Measurements from ENCODE around the gene MFRP. TPM values are rescaled to one million over a fixed set of nuclear protein-coding genes. Genes with fewer than 3 reads are reported as not detected.

MFRP gene
- total RNA-seq, 1 experiment from 2014 or later: not detected

DNA sequence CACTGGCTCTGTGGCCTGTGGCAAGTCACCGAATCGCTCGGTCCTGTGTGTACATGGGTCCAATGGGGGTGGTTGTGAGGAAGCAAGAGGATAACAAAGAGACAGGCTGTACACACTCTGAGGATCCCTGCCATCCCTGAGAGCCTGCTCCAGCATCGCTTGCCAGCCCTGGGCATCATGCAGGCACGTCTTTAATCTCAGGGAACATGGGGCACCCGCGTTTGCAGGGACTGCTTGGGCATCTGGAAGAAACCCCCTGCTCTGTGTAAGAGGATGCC, 4.5 kb downstream of the MFRP start:
- peaks cover 25% of the 10 kb centered on the region for H3K27me3 Mint-ChIP-seq (ENCODE audit: insufficient read depth, unreplicated experiment)
- BruUV-seq (replicated peaks): no TSS peak
- no peak overlapping the region for H3K4me3 Mint-ChIP-seq (ENCODE audit: unreplicated experiment)
- H3K9me3 Mint-ChIP-seq (ENCODE audit: unreplicated experiment): no peaks in the 10 kb centered on the region
- DNase-seq (ENCODE audit: unreplicated experiment): no peak
- intact Hi-C loops (cut with micrococcal nuclease): no loop called here
- H3K36me3 Mint-ChIP-seq (ENCODE audit: insufficient read depth, unreplicated experiment): no peaks in the 10 kb centered on the region
- H3K27ac Mint-ChIP-seq (ENCODE audit: low read depth, unreplicated experiment): no peak overlapping the region
- POLR2A ChIA-PET: no interaction called here
- TF ChIP-seq, protein P1, sequence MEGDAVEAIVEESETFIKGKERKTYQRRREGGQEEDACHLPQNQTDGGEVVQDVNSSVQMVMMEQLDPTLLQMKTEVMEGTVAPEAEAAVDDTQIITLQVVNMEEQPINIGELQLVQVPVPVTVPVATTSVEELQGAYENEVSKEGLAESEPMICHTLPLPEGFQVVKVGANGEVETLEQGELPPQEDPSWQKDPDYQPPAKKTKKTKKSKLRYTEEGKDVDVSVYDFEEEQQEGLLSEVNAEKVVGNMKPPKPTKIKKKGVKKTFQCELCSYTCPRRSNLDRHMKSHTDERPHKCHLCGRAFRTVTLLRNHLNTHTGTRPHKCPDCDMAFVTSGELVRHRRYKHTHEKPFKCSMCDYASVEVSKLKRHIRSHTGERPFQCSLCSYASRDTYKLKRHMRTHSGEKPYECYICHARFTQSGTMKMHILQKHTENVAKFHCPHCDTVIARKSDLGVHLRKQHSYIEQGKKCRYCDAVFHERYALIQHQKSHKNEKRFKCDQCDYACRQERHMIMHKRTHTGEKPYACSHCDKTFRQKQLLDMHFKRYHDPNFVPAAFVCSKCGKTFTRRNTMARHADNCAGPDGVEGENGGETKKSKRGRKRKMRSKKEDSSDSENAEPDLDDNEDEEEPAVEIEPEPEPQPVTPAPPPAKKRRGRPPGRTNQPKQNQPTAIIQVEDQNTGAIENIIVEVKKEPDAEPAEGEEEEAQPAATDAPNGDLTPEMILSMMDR (IDR thresholded peaks at IDR 0.05; ENCODE audit: unreplicated experiment): no peak
- peaks cover 16% of the 10 kb centered on the region for H3K4me1 Mint-ChIP-seq (ENCODE audit: insufficient read depth, unreplicated experiment)
- CTCF ChIA-PET: interaction anchor here (0.6 to 1.3 kb wide), 3 partner anchors 15 to 249 kb away, joined by 3 read pairs; no protein-coding TSS in a partner anchor

DNA sequence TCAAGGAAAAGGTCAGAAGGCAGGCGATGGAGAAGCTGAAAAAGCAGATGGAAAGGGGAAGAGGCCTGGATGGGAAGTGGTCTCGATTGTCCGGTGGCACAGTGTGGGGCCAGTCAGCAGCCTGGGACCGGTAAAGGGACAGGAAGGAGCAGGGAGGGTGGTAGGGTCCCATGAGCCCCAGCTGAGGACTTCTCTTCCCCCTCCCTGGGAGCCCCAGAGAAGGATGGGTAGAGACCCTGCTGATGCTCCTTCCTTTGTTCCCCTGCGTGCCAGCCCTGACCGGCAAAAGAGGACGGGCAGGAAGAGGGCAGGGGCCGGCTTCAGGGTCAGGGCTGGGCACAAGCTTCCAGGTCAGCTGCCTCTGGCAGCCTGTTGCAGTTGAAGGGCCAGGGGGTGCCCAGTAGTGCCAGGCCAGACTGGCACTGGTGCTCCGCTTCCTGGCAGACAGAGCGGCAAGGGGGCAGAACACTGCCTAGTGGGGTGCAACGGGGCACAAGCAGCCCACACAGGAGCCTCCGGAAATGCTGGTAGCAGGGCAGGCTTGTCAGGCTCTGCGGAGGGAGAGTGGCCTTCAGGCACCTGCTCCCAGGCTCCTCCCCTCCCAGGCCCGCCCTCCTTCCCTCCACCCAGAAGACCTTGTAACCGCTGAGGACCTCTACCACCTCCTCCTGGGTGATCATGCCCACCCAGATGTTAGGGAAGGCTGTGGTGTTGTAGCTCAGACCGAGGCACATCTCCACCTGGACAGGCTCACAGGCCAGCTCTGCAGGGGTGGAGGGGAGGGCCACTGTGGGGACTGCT, 5.1 kb downstream of the MFRP start:
- Mint-ChIP-seq H3K4me3 (ENCODE audit: unreplicated experiment) (no peak overlapping the region), H3K27me3 (ENCODE audit: insufficient read depth, unreplicated experiment) (peaks cover 20% of the 10 kb centered on the region), H3K36me3 (ENCODE audit: insufficient read depth, unreplicated experiment) (no peaks in the 10 kb centered on the region), H3K27ac (ENCODE audit: low read depth, unreplicated experiment) (no peak overlapping the region), H3K4me1 (ENCODE audit: insufficient read depth, unreplicated experiment) (peaks cover 21% of the 10 kb centered on the region), H3K9me3 (ENCODE audit: unreplicated experiment) (no peaks in the 10 kb centered on the region)
- BruUV-seq (replicated peaks): no TSS peak
- DNase-seq (ENCODE audit: unreplicated experiment): no peak
- ChIA-PET POLR2A (no interaction called here), CTCF (interaction anchor here (0.6 to 5.9 kb wide), 10 partner anchors 16 to 435 kb away, joined by 3 to 49 read pairs (median 3); no protein-coding TSS in a partner anchor)
- TF ChIP-seq, protein P1 (IDR thresholded peaks at IDR 0.05; ENCODE audit: unreplicated experiment): no peak
- intact Hi-C loops (cut with micrococcal nuclease): no loop called here

DNA sequence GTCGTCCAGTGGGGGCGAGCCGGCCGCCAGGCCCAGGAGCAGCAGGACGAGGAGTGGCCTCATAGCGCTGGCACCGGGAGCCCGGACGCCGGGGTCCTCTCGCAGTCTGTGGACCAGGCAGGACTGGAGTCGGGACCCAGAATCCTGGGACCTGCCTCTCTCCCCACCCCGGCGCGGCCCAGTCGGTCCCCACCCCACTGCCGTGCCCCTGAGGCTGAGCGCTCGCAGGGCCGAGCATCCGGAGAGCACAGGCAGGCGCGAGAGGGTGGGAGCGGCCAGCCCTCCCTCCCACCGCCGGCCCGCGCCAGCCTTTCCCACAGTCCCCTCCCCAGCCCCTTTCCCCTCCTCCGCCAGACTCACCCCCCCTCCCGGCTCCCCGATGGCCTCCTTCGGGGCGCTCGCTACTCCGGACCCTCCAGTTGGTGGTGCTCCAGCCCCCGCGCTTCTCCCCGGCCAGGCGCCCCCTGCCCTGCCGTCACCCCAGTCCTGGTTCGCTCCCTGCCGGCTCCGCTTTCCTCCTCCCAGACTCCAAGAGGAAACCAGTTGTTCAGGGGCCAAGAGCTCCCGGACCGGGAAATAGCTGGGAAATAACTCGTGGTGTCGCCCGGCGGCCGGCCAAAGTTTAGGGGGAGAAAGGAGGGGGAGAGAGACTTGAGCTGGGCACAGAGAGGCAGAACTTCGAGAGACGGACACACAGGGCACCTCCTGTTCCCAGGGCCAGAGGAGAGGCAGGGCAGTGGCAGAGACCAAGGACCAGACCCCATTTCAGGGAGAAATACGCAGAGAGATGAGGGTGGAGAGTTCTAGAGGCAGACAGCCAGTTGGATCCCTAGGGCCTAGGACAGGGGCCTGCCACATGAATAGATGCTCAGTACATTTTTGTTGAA, 5.9 kb downstream of the MFRP start, which contains the start of gene C1QTNF5:
TSS of gene C1QTNF5 (minus strand) at position 549 of the 887 bp plus-strand sequence. CDS start at position 63, 486 bp downstream.
- H3K27me3 Mint-ChIP-seq (ENCODE audit: insufficient read depth, unreplicated experiment): peaks cover 11% of the 10 kb centered on the region
- no peaks in the 10 kb centered on the region for H3K9me3 Mint-ChIP-seq (ENCODE audit: unreplicated experiment)
- ChIA-PET POLR2A (no interaction called here), CTCF (interaction anchor here (0.6 to 5.9 kb wide), 10 partner anchors 15 to 313 kb away, joined by 3 to 49 read pairs (median 4); no protein-coding TSS in a partner anchor)
- TF ChIP-seq, protein P1 (IDR thresholded peaks at IDR 0.05; ENCODE audit: unreplicated experiment): no peak
- H3K27ac Mint-ChIP-seq (ENCODE audit: low read depth, unreplicated experiment): no peak within 1 kb of the TSS
- BruUV-seq (replicated peaks): no TSS peak
- no peak for DNase-seq (ENCODE audit: unreplicated experiment)
- H3K4me3 Mint-ChIP-seq (ENCODE audit: unreplicated experiment): no peak within 1 kb of the TSS
- intact Hi-C loops (cut with micrococcal nuclease): no loop called here
- peaks cover 29% of the 10 kb centered on the region for H3K4me1 Mint-ChIP-seq (ENCODE audit: insufficient read depth, unreplicated experiment)
- H3K36me3 Mint-ChIP-seq (ENCODE audit: insufficient read depth, unreplicated experiment): no peaks in the 10 kb centered on the region
